Skeletal muscle satellite cell (primary cell): ENCODE results near the gene TRIM45.

Source experiments
- H3K27me3 ChIP-seq: 2 replicates; pipeline ENCODE4 v1.7.0; 2013; ENCODE audit warnings: low read length; ENCODE audit not compliant: control insufficient read depth, insufficient read depth
- H3K36me3 ChIP-seq: 2 replicates; pipeline ENCODE4 v1.7.0; 2013; ENCODE audit warnings: mild to moderate bottlenecking, control low read depth, low read length; ENCODE audit not compliant: insufficient read depth
- H3K4me1 ChIP-seq: 2 replicates; pipeline ENCODE4 v1.7.0; 2013; ENCODE audit warnings: low read length; ENCODE audit not compliant: control insufficient read depth, insufficient read depth
- H3K4me2 ChIP-seq: 2 replicates; pipeline ENCODE4 v1.7.0; 2013; ENCODE audit warnings: mild to moderate bottlenecking, low read length
- H3K4me3 ChIP-seq: 2 replicates; pipeline ENCODE4 v1.7.0; 2013; ENCODE audit warnings: low read length
- H3K9ac ChIP-seq: 2 replicates; pipeline ENCODE4 v1.7.0; 2013; ENCODE audit warnings: mild to moderate bottlenecking, low read depth, low read length, moderate library complexity
- H3K9me3 ChIP-seq: replicated peaks from 2 replicates; pipeline ENCODE4 v1.7.0; 2013; ENCODE audit warnings: mild to moderate bottlenecking, control low read depth, low read length

TRIM45 gene

GRCh38 chr1:117147341-117147831 lies 25.8 kb upstream of the TRIM45 start:
- Histone ChIP-seq H3K4me3 (peak overlapping the region; percentile 26), H3K9ac (peak overlapping the region; percentile 4), H3K36me3 (no peaks in the 10 kb centered on the region), H3K4me2 (peak overlapping the region; percentile 61), H3K9me3 (no peaks in the 10 kb centered on the region), H3K27me3 (no peaks in the 10 kb centered on the region), H3K4me1 (peaks cover 21% of the 10 kb centered on the region)

- Histone ChIP-seq H3K4me2 (peak overlapping the region; percentile 61), H3K36me3 (no peaks in the 10 kb centered on the region), H3K4me1 (peaks cover 21% of the 10 kb centered on the region), H3K27me3 (no peaks in the 10 kb centered on the region), H3K9ac (no peak overlapping the region), H3K4me3 (no peak overlapping the region), H3K9me3 (no peaks in the 10 kb centered on the region)
Observed at GRCh38 chr1:117146575-117147340, 25.2 kb upstream of the TRIM45 start.

GRCh38 chr1:117146072-117146471 lies 24.5 kb upstream of the TRIM45 start:
- no peaks in the 10 kb centered on the region for H3K36me3 ChIP-seq
- no peaks in the 10 kb centered on the region for H3K27me3 ChIP-seq
- no peak overlapping the region for H3K4me2 ChIP-seq
- H3K9me3 ChIP-seq, result no peaks in the 10 kb centered on the region
- peaks cover 21% of the 10 kb centered on the region for H3K4me1 ChIP-seq
- H3K4me3 ChIP-seq, result no peak overlapping the region
- H3K9ac ChIP-seq, result no peak overlapping the region

GRCh38 chr1:117143871-117144270 lies 22.3 kb upstream of the TRIM45 start:
- Histone ChIP-seq H3K9ac (no peak overlapping the region), H3K27me3 (no peaks in the 10 kb centered on the region), H3K4me1 (peaks cover 21% of the 10 kb centered on the region), H3K9me3 (no peaks in the 10 kb centered on the region), H3K4me3 (no peak overlapping the region), H3K4me2 (no peak overlapping the region), H3K36me3 (no peaks in the 10 kb centered on the region)

- Histone ChIP-seq H3K4me2 (no peak overlapping the region), H3K4me1 (peaks cover 20% of the 10 kb centered on the region), H3K36me3 (no peaks in the 10 kb centered on the region), H3K9me3 (no peaks in the 10 kb centered on the region), H3K27me3 (no peaks in the 10 kb centered on the region), H3K9ac (no peak overlapping the region), H3K4me3 (no peak overlapping the region)
Observed at GRCh38 chr1:117143172-117143571, 21.6 kb upstream of the TRIM45 start.

- no peaks in the 10 kb centered on the region for H3K27me3 ChIP-seq
- no peak overlapping the region for H3K4me3 ChIP-seq
- no peak overlapping the region for H3K9ac ChIP-seq
- no peak overlapping the region for H3K4me2 ChIP-seq
- H3K9me3 ChIP-seq, result no peaks in the 10 kb centered on the region
- H3K4me1 ChIP-seq, result peaks cover 10% of the 10 kb centered on the region
- no peaks in the 10 kb centered on the region for H3K36me3 ChIP-seq
Observed at GRCh38 chr1:117142200-117142599, 20.7 kb upstream of the TRIM45 start.

- Histone ChIP-seq H3K27me3 (no peaks in the 10 kb centered on the region), H3K4me1 (no peaks in the 10 kb centered on the region)
Observed at GRCh38 chr1:117138561-117138960, 17.0 kb upstream of the TRIM45 start.

GRCh38 chr1:117138106-117138505 lies 16.6 kb upstream of the TRIM45 start:
- Histone ChIP-seq H3K4me3 (no peak overlapping the region), H3K4me1 (no peaks in the 10 kb centered on the region), H3K27me3 (no peaks in the 10 kb centered on the region), H3K4me2 (no peak overlapping the region), H3K36me3 (no peaks in the 10 kb centered on the region), H3K9ac (no peak overlapping the region), H3K9me3 (no peaks in the 10 kb centered on the region)

More at GRCh38 chr1:117138561-117138960, 17.0 kb upstream of the TRIM45 start:
- Histone ChIP-seq H3K4me2 (no peak overlapping the region), H3K9ac (no peak overlapping the region), H3K9me3 (no peaks in the 10 kb centered on the region), H3K4me3 (no peak overlapping the region), H3K36me3 (no peaks in the 10 kb centered on the region)

GRCh38 chr1:117137281-117137855 lies 15.8 kb upstream of the TRIM45 start:
- Histone ChIP-seq H3K36me3 (no peaks in the 10 kb centered on the region), H3K4me2 (no peak overlapping the region), H3K9me3 (no peaks in the 10 kb centered on the region), H3K9ac (no peak overlapping the region), H3K27me3 (no peaks in the 10 kb centered on the region), H3K4me3 (no peak overlapping the region), H3K4me1 (no peaks in the 10 kb centered on the region)

- Histone ChIP-seq H3K4me3 (no peak overlapping the region), H3K4me2 (no peak overlapping the region), H3K9ac (no peak overlapping the region), H3K27me3 (no peaks in the 10 kb centered on the region), H3K9me3 (no peaks in the 10 kb centered on the region), H3K36me3 (no peaks in the 10 kb centered on the region), H3K4me1 (no peaks in the 10 kb centered on the region)
Observed at GRCh38 chr1:117136749-117137148, 15.2 kb upstream of the TRIM45 start.

- H3K27me3 ChIP-seq, result no peaks in the 10 kb centered on the region
- H3K4me2 ChIP-seq, result no peak overlapping the region
- H3K4me1 ChIP-seq, result no peaks in the 10 kb centered on the region
- H3K9me3 ChIP-seq, result no peaks in the 10 kb centered on the region
- H3K36me3 ChIP-seq, result no peaks in the 10 kb centered on the region
- H3K9ac ChIP-seq, result no peak overlapping the region
- no peak overlapping the region for H3K4me3 ChIP-seq
Observed at GRCh38 chr1:117135329-117135728, 13.8 kb upstream of the TRIM45 start.

GRCh38 chr1:117130526-117130925 lies 9.0 kb upstream of the TRIM45 start:
- H3K9me3 ChIP-seq, result no peaks in the 10 kb centered on the region
- H3K4me2 ChIP-seq, result no peak overlapping the region
- H3K9ac ChIP-seq, result no peak overlapping the region
- H3K27me3 ChIP-seq, result peaks cover 11% of the 10 kb centered on the region
- peaks cover 3% of the 10 kb centered on the region for H3K4me1 ChIP-seq
- H3K4me3 ChIP-seq, result no peak overlapping the region
- no peaks in the 10 kb centered on the region for H3K36me3 ChIP-seq
